HG03103 (cell line): Measurements from ENCODE around the gene MRPL24.

Experiments used
- ATAC-seq: cut with Tn5 transposase; IDR thresholded peaks from one replicate; pipeline ENCODE4 v1.9.1; 2021; ENCODE audit warnings: low read depth; ENCODE audit not compliant: unreplicated experiment

MRPL24 gene

GRCh38 chr1:156712626-156713025, 28.3 kb downstream of the MRPL24 start:
- ATAC-seq = no peak

- no peak for ATAC-seq
These were observed 29.7 kb downstream of the MRPL24 start for GRCh38 chr1:156711011-156711817.

- ATAC-seq = no peak
These were observed 31.0 kb downstream of the MRPL24 start for GRCh38 chr1:156709757-156710489.

DNA sequence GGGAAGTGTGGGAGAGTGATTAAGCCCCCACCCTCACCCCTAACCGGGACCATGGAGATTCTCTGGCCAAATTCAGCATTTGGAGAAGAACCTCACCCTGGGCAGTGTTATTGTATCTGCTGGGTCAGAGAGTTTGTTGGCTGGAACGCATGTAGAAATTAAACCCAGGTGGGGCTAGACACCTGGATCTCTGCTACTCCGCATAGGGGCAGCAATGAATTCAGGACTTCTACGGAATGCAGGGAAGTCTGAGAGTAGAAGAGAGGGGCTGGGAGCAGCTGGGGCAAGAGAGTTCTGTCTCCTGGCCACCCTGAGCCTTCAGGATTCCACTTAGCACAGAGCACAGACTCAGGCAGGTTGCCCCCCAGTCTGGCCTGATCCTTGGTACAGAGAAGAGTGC, 31.9 kb downstream of the MRPL24 start:
- no peak for ATAC-seq

- no peak for ATAC-seq
These were observed 32.6 kb downstream of the MRPL24 start for GRCh38 chr1:156708218-156708661.

DNA sequence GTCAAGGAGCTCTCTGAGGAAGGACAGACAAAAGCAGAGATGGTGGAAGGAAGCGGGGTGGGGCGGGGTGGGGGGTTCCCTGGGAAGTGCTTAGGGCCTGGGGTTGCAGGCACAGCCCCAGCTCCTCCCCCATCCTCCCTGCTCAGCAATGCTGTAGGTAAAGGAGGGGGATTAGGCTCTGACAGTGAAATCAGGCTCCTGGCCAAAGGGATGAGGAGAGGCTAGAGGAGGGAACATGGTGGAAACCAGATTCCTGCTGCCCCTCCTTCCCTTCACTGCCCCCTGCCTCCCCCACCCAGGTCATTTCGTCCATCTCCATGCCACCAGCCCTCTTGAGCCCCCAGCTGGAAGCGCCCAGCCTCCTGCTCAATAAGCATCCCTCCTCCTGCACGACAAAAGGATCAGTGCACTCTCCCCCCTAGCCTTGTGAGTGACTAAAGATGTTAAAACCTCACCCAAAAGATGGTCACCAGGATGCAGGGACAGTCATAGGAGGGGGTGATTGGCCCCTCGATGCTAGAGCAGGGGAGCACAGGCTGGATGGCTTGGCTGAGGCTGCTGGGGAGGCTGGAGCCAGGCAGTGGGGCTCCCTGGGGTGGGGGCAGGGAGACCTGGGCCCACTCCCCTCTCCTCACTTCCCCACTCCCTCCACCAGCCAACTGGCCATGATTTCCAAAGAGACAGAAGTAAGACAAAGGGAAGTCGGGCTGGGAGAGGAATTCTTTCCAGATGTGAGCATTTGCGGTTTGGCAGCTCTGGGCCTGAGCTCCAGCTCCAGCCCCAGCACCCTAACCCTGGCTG, 33.3 kb downstream of the MRPL24 start:
- ATAC-seq = no peak

DNA sequence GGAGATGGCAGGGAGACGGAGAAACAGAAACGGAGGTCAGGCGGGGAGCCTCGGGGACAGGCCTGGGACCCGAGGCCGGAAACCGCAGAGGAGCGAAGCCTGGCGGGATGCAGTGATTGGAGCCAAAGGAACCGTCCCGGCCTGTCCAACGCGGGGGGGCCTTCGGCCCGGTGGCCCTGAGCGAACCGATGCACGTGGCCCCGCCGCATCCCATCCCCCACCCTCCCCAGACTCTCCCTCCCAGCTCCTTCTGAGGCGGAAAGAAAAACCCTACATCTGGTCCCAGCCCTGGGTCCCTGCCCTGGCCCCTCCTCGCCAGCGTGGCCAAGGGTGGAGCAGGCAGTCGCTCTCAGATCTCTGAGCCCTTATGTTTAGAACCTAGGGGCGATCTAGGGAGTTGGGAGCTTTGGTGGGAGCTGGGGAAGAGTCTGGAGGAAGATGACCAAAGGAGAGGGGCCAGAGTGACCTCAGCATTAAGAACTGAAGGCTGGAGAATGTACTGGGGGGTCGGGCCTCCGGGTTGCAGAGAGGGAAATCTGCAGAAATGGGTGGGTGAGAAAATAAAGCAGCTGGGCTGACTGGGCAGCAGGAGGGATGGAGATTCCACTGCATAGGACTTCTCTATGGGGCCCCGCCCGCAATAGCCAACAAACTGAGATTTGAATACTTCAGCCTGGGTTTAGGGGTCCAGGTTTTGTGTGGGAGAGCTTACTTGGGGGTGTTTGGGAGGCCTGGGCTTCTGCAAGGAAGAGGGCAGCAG, 34.1 kb downstream of the MRPL24 start:
- ATAC-seq = no peak

DNA sequence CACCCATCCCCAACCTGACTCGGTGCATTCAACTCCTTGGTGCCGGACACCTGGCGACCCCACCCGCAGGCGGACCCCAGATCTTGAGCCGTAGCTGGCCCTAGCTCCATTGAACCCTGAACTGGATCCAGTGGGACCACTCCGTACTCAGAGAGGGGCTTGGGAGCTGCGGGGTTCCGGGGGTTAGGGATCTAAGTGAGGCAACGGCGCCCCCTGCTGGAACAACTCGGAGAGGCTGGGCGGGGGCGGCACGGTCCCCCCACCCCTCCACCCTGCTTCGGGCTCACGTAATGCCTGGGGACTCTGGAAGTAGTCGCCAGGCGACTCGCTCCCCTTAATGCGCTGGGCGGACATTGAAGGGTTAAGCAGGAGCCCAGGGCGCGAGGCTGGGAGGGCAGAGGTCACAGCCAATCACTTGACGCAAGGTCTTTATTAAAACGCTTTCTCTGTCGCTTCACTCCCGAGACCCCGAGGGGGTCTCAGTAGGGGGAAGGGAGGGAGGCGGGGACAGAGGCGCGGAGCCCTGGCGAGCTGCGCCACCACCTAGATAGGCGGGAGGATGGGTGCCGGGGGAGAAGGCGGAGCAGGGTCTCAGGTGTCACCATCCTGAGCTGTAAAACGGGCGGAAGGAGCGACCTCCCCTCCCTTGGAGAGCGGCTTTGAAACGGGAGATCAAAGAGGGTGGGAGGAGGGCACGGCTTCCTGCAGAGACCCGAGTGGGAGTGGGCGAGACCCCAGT, 34.8 kb downstream of the MRPL24 start:
- no peak for ATAC-seq

- ATAC-seq = no peak
These were observed 35.5 kb downstream of the MRPL24 start, which contains the start of gene CRABP2 for GRCh38 chr1:156705321-156705917. CRABP2 (minus strand) TSS chr1:156705583; CDS start chr1:156705446, 137 bp downstream.

DNA sequence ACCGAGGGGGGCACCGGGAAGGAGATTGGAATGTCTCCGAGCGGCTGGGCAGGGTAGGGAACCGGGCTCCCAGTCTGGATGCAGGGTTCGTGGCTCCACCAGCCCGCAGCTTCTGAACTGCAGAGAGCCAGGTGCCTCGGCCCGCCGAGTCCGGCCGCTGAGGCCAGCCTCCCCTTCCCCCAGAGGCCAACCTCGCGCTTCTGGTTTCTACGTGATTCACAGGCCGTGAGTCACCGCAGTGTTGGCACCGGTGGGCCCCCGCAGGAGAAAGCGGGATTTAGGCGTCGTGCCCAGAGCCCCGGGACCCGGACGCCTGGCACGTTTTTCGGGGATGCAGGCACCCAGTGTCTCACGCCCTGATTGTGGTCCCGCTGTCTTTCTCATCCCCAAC, 36.0 kb downstream of the MRPL24 start:
- ATAC-seq = no peak

- no peak for ATAC-seq
These were observed 36.6 kb downstream of the MRPL24 start for GRCh38 chr1:156704166-156704711.

DNA sequence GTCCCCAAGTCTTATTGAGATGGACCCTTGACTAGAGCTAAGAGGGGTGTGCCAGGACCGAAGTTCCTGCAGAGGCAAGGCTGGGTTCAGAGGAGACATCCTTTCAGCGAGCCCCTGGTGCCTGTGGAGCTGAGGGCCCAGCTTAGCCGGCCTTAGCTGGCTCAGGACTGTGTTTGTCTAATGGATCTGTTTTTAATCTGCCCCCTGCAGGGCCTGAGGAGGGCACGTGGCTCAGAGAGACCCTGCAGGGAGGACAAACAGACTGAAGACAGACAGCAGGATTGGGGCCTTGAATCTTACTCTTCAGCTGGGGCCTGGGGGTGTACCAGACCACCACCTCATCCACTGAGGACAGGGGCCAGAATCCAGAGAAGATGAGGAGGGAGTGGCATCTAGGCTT, 37.1 kb downstream of the MRPL24 start:
- no peak for ATAC-seq

DNA sequence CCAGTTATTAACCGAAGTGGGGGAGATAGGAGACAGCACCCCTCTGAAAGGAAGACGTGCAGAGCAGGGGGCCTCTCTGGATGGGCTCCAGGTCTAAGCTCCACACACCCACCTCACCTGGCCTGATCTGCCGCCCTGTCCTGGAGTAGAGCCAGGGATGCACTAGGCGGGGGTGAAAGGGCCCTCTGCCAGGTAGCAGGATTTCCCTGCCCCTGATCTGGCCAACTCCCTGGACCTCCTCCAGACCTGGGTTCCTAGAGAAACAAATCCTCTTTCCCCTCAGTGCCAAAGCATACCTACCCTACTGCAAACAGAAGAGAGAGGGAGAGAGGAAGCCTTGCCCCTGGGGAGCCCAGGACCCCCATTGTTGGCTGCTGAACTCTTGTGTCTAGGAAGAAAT, 37.6 kb downstream of the MRPL24 start:
- no peak for ATAC-seq

- ATAC-seq = no peak
These were observed 40.0 kb downstream of the MRPL24 start for GRCh38 chr1:156700736-156701531.

- no peak for ATAC-seq
These were observed 41.9 kb downstream of the MRPL24 start for GRCh38 chr1:156698995-156699394.

- no peak for ATAC-seq
These were observed 43.4 kb downstream of the MRPL24 start for GRCh38 chr1:156697481-156697880.

DNA sequence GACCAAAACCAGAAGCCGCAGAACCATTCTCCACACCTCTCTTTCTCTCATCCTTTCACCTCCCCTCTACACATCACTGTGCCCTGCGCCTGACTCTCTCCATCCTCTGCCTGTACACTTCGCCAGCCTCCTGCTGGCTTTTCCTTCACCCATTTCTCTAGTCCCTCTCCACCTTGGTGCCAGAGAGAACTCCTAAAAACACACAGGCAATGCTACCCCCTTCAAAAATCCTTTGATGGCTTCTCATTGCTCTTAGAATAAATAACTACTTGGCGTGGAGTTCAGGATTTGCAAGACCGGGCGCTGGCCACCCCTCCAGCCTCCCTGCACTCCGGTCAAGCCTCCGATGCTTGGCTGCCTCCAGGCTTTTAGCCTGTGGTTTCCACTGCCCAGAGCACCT, 44.1 kb downstream of the MRPL24 start:
- ATAC-seq = no peak

DNA sequence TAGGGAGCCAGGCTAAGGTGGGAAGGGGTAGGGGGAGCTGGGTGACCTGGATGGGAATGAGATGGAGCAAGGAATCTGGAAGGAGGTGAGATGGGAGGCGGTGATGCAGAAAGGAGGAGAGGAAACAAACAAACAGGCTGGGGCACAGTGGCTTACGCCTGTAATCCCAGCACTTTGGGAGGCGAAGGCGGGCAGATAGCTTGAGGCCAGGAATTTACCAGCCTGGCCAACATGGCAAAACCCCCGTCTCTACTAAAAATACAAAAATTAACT, 46.3 kb downstream of the MRPL24 start:
- no peak for ATAC-seq
